NCI-H1092 treated with DMSO at 0.1 percent for 48 hours (cell line): ENCODE measurements around the gene IER5L.

Experiments used
- DNase-seq: peaks from one replicate; lab custom pipeline; 2025; lab: John Stamatoyannopoulos, UW

Gene IER5L

DNA sequence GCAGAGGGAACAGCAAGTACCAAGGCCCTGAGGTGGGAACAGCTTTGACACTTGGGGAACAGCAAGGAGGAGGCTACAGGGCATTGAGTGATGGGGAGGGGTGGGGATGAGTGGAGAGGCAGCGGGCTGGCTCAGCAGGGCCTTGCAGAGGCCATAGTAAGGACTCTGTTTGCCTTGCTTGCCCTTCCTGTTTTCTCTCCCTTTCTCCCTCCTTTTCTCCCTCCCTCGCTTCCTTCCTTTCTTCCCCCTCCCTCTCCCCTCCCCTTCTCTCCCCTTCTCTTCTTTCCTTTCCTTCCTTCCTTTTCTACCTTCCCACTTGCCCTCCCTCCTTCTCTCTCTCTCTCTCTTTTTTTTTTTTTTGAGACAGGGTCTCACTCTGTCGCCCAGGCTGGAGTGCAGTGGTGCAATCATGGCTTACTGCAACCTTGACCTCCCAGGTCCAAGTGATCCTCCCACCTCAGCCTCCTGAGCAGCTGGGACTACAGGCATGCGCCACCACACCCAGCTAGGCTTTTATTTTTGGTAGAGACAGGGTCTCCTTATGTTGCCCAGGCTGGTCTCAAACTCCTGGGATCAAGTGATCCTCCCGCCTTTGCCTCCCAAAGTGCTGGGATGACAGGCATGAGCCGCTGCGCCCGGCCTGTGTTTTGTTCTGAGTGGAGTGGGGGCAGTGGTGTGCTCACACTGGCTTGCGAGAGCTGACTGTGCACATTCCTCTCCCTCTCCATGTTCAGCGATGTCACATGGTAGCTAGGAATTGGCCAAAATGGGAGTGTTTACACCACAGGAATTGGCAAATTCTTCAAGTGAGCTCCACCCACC, 17.1 kb downstream of the IER5L start:
- DNase-seq, result no peak

GRCh38 chr9:129156163-129156562, 21.9 kb downstream of the IER5L start:
- no peak for DNase-seq

- DNase-seq, result no peak
Measured at GRCh38 chr9:129154866-129155477, 23.1 kb downstream of the IER5L start.

- no peak for DNase-seq
Measured at GRCh38 chr9:129151469-129151868, 26.6 kb downstream of the IER5L start.

- no peak for DNase-seq
Measured at GRCh38 chr9:129150672-129151211, 27.3 kb downstream of the IER5L start.

DNA sequence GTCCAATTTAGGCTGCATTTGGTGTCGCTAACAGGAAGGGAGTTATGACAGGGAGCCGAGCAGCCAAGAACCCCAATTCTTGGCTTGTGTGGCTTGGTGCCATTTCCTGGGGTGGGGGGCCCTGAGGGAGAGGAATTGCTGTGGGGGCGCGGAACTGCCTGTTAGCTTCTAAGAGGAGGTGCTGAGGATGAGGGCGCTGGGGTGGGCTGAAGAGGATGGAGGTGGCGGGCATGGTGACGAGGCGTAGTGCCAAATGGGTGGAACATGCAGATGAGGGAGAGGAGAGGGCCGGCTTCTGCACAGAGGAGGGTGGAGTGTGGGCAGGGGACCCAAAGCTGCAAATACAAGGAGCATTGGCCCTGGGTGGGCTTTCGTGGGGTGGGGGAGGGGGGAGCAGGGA, 27.9 kb downstream of the IER5L start:
- no peak for DNase-seq

DNA sequence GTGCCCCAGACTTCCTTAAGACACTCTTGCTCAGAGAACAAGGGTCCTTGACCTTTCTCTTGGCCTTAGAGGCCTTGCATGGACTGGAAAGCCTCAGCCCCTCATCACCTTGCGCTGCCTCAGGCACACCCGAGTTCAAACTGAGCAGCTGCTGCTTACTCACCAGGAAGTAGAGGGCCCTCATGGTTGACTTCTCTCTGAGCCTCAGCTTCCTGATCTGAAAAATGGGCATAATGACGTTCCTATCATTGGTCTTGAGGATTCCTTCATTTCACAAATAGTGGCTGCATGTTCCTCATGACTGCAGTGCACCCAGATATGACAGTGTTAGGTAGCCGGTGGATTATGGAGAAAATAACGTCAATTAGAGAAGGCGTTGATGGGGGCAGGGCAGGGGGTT, 28.6 kb downstream of the IER5L start:
- no peak for DNase-seq

GRCh38 chr9:129148463-129149204, 29.4 kb downstream of the IER5L start:
- DNase-seq, result no peak

DNA sequence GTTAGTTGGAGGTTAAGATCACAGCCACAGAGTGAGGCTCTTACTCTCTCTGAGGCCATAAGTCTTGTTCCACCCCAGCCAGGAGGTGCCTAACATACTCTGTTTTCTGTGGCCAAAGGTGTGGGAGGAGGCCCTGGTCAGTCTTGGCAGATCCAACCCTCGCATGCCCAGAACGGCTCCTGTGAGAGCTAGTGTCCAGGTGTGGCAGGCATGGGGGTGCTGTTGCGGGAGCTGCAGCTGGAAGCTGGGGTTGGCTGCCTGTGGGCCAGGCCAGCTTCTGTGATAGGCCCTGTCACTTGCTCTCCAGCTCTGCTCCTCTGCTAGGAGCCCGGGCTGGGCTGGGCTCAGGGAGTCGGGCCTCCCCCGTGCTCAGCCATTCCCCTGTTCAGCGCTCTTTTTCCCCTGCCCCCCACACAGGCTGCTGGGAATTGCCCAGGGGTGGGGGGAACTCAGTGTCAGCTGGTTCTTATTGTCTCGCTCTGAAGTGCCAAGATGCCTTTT, 31.6 kb downstream of the IER5L start:
- DNase-seq, result no peak

DNA sequence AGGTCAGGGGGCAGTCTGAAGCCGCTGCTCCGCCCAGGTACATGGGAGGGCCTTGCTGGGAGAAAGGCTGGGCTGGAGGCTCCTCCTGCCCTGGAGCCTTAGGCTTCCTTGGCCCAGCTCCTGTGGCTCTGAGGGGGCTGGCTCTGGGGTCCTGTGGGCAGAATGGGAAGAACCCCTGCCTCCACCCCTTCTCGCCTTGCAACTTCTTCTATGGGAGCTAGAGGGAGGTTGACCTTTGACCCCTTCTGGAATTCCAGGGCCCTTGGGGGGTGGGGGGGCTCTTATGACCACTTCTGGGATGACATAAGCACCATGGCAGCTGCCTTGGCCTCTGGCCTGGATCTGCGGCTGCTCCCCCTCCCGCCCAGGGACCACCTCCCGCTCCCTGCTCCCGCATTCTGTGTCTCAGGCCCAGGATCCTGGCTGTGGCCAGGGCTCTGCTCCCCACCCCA, 32.2 kb downstream of the IER5L start:
- no peak for DNase-seq

- DNase-seq, result no peak
Measured at GRCh38 chr9:129145316-129145715, 32.7 kb downstream of the IER5L start.

DNA sequence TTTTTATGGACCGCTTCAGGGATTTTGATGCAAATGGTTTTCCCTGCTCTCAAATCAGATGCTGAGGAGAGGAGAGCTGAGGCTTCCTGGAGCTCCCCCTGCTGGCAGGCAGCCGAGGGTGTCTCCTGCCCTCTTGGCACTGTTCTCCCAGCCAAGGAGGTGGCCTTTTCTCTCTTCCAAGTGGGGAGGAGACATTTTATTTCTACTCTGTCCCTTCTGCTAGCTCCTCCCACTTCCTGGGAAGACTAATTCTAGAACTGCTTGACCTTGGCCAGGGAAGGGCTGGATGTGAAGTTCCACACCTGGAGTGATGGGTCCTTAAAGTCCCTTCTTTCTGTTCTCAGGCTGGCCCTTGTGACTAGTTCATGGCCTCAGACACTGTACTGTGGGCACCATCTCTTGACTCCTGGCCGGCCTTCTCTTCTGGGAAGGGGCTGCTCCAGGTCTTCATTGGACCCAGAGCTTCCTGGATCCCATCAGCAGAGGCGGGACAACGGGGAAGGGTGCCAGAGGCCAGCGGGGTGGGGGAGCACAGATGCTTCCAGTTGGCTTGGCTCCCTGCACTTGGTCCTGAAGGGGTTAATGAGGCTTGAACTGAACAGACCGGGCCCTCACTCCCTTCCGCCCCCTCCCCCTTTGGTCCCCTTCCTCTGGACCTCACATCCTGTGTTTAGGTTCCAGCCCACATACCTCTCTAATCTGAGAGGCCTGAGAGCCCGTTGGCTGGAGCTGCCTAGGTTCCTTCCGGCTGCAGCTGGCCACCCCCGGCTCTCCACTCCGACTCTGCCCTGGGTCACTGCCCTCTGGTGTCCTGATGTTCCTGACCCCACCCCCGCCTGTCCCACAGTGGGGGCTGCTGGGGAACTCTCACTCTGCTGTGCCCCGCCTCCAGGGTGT, 34.8 kb downstream of the IER5L start:
- DNase-seq, result peak; percentile 53

GRCh38 chr9:129142138-129142935, 35.7 kb downstream of the IER5L start:
- no peak for DNase-seq

GRCh38 chr9:129141066-129142041, 36.7 kb downstream of the IER5L start:
- DNase-seq, result no peak

GRCh38 chr9:129140397-129141065, 37.5 kb downstream of the IER5L start:
- DNase-seq, result peak; percentile 81

DNA sequence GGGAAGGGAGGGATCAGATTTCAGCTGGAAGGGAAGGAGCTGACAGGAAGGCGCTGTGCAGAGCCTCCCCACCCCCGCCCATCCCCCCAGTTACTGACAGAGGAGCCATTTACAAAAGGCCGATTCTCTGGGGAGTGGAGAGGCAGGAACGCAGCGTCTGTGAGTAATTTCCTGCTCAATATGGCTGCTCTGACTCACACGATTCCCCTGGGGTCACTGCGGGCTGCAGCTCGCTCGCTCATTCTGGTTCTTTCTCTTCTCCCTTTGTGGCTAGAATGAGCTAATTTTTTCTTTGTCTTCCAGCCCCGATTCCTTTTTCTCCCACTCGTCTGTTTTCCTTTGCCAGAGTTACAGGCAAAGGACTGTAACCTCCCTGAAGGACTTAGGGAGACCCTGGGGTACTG, 38.1 kb downstream of the IER5L start:
- peak; percentile 93 for DNase-seq

DNA sequence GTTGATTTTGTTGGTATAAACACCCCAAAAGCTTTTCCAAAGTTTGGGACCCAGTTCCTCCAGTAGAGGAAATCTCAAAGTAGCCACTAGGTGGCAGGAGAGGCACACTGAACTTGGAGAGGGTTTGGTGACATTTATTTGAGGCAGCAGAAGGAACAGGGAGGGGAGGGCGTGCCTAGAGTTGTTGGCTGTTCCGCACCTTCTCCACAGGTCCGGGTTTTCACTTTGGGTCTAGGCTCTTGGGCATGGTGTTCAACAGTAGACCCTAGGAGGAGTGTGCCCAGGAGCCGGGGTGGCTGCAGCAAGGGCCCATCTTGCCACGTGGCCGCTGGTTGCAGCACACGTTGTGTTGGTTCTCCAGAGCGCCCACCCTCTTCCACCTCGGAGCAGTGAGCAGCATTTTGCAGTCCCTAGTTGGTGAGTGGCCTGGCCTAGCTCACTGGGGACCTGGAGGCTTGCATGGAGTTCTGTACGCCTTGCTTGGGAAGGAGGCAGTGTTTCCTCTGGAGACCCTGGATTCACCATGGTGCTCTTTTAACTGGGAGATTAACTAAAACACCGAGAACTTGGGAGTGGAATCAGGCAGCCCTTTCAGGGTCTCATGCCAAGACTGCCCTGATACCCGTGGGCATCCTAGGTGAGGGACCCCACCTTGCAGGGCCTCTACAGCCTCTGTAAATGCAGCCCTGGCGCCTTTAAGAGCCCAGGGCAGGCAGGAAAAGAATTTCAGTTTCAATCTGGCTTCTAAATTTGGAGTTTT, 38.6 kb downstream of the IER5L start:
- DNase-seq, result peak; percentile 88
